ENCODE data around the gene DIPK1B. TPM values are rescaled to one million over a fixed set of nuclear protein-coding genes. Genes with fewer than 3 reads are reported as not detected.
"Not testable (repeated sequence)": the region's sequence is repeated elsewhere in the genome, so short reads cannot be mapped to it uniquely, and the experiment has no call there.

Gene DIPK1B

DNA sequence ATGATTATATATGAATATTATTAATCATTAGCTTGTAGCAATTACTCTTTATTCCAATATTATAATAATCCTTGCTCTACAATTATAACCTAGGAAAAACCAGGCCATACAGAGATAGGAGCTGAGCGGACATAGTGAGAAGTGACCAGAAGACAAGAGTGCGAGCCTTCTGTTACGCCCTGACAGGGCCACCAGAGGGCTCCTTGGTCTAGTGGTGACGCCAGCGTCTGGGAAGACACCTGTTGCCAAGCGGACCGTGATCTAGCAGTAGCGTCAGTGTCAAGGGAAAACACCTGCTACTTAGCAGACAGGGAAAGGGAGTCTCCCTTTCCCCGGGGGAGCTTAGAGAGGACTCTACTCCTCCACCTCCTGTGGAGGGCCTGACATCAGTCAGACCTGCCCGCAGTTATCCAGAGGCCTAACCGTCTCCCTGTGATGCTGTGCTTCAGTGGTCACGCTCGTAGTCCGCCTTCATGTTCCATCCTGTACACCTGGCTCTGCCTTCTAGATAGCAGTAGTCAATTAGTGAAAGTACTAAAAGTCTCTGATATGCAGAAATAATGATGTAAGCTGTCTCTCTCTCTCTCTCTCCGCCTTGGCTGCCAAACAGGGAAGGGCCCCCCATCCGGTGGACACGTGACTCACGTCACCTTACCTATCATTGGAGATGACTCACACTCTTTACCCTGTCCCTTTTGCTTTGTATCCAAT lies 54.2 kb downstream of the DIPK1B start:
- H3K18ac ChIP-seq (ENCODE audit: low read length); H3K56ac ChIP-seq (ENCODE audit: low read length); H3K4me1 ChIP-seq (ENCODE audit: control insufficient read depth, low read depth, low read length); H3K79me1 ChIP-seq (ENCODE audit: low read length); H3K23ac ChIP-seq (ENCODE audit: low read length); H2BK5ac ChIP-seq (ENCODE audit: low read length); H3K4me3 ChIP-seq (ENCODE audit: low read length); H3K79me2 ChIP-seq (ENCODE audit: control insufficient read depth, insufficient read depth, low read length); H3K4me2 ChIP-seq (ENCODE audit: low read length); H3K9ac ChIP-seq (ENCODE audit: low read length); H4K5ac ChIP-seq (ENCODE audit: low read length); H3K36me3 ChIP-seq (ENCODE audit: control insufficient read depth, insufficient read depth, low read length); H2BK120ac ChIP-seq (ENCODE audit: low read depth, low read length); H2AK5ac ChIP-seq (ENCODE audit: low read length); H3K4ac ChIP-seq (ENCODE audit: low read depth, low read length); H3K27ac ChIP-seq (ENCODE audit: low read depth, low read length); H2BK15ac ChIP-seq (replicated peaks; ENCODE audit: low read depth); H3K27me3 ChIP-seq (ENCODE audit: insufficient read depth, low read length, poor library complexity); H4K8ac ChIP-seq (ENCODE audit: low read depth, low read length): not testable (repeated sequence)
- peak; percentile 67 for DNase-seq
- no CpG with 5 or more reads among the region's 18 CpGs for WGBS (ENCODE audit: extremely low coverage, insufficient coverage, low lambda C conversion rate)

DNA sequence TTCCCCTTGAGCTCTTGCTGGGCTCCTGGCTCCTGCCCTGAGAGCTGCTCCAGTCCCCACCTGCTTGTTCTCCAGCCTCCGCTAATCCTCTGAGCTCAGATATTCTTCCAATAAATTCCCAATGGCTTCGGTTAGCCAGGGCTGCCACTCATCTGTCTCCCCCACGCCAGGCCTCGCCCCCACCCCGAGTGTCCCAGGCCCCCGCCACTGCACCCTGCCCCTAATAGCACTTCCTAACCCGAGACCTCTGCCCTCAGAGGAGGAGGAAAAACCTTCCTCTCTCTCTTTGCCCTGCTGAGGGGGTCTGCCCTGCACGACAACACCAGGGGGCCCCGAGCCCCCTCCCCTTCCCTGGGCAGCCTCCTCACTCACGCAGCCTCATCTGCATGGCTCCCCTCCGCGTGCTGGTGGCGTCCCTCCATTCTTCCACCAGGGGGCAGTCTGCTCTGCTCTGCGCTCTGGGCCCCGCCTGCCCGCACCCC lies 57.4 kb downstream of the DIPK1B start:
- no peaks in the 10 kb centered on the region for H3K27me3 ChIP-seq (ENCODE audit: insufficient read depth, low read length, poor library complexity)
- no peak overlapping the region for H3K4me3 ChIP-seq (ENCODE audit: low read length)
- H3K9ac ChIP-seq (ENCODE audit: low read length), result no peak overlapping the region
- H3K4ac ChIP-seq (ENCODE audit: low read depth, low read length), result no peak overlapping the region
- H4K5ac ChIP-seq (ENCODE audit: low read length), result no peak overlapping the region
- H2BK15ac ChIP-seq (replicated peaks; ENCODE audit: low read depth), result no peak overlapping the region
- H3K23ac ChIP-seq (ENCODE audit: low read length), result no peak overlapping the region
- DNase-seq, result peak; percentile 67
- no peak overlapping the region for H4K8ac ChIP-seq (ENCODE audit: low read depth, low read length)
- no peak overlapping the region for H2AK5ac ChIP-seq (ENCODE audit: low read length)
- H3K18ac ChIP-seq (ENCODE audit: low read length), result peak overlapping the region; percentile 32
- no peaks in the 10 kb centered on the region for H3K4me1 ChIP-seq (ENCODE audit: control insufficient read depth, low read depth, low read length)
- no peaks in the 10 kb centered on the region for H3K79me2 ChIP-seq (ENCODE audit: control insufficient read depth, insufficient read depth, low read length)
- H3K56ac ChIP-seq (ENCODE audit: low read length), result peak overlapping the region; percentile 25
- no CpG with 5 or more reads among the region's 16 CpGs for WGBS (ENCODE audit: extremely low coverage, insufficient coverage, low lambda C conversion rate)
- H2BK5ac ChIP-seq (ENCODE audit: low read length), result no peak overlapping the region
- no peak overlapping the region for H2BK120ac ChIP-seq (ENCODE audit: low read depth, low read length)
- no peaks in the 10 kb centered on the region for H3K79me1 ChIP-seq (ENCODE audit: low read length)
- peak overlapping the region; percentile 20 for H3K4me2 ChIP-seq (ENCODE audit: low read length)
- H3K27ac ChIP-seq (ENCODE audit: low read depth, low read length), result no peak overlapping the region
- H3K36me3 ChIP-seq (ENCODE audit: control insufficient read depth, insufficient read depth, low read length), result no peaks in the 10 kb centered on the region

DNA sequence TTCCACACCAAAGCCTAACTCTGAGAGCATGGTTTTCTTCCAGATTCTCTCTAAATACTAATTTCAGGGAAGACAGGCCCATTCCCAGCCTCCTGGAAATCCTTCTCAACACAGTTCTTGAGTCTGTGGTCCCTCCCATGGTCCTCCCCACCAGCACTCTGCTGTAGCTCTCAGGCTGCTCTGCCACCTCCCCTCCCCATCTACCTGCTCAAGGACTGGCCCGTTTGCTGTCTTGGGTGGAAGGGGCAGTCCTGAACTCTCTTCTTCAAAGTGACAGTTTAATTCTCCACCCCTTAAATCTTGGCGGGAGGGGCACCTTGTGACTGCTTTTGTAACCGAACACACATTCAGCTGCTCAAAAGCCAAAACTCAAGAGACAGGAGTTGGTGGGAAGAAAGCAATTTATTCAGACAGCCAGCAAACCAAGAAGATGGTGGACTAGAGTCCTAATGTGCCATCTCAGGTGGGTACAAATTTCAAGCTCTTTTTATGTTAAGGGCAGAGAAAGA lies 59.6 kb downstream of the DIPK1B start:
- Histone ChIP-seq H3K79me1 (ENCODE audit: low read length) (no peaks in the 10 kb centered on the region), H2BK5ac (ENCODE audit: low read length) (no peak overlapping the region), H2BK15ac (replicated peaks; ENCODE audit: low read depth) (no peak overlapping the region), H3K23ac (ENCODE audit: low read length) (no peak overlapping the region), H2BK120ac (ENCODE audit: low read depth, low read length) (no peak overlapping the region), H3K4me2 (ENCODE audit: low read length) (no peak overlapping the region), H3K56ac (ENCODE audit: low read length) (no peak overlapping the region), H3K27ac (ENCODE audit: low read depth, low read length) (no peak overlapping the region), H3K18ac (ENCODE audit: low read length) (no peak overlapping the region), H3K79me2 (ENCODE audit: control insufficient read depth, insufficient read depth, low read length) (no peaks in the 10 kb centered on the region), H4K8ac (ENCODE audit: low read depth, low read length) (no peak overlapping the region), H4K5ac (ENCODE audit: low read length) (no peak overlapping the region), H3K27me3 (ENCODE audit: insufficient read depth, low read length, poor library complexity) (no peaks in the 10 kb centered on the region), H2AK5ac (ENCODE audit: low read length) (no peak overlapping the region), H3K4me1 (ENCODE audit: control insufficient read depth, low read depth, low read length) (no peaks in the 10 kb centered on the region), H3K9ac (ENCODE audit: low read length) (no peak overlapping the region), H3K4ac (ENCODE audit: low read depth, low read length) (no peak overlapping the region), H3K4me3 (ENCODE audit: low read length) (no peak overlapping the region), H3K36me3 (ENCODE audit: control insufficient read depth, insufficient read depth, low read length) (no peaks in the 10 kb centered on the region)
- no CpG with 5 or more reads among the region's 3 CpGs for WGBS (ENCODE audit: extremely low coverage, insufficient coverage, low lambda C conversion rate)
- no peak for DNase-seq

DNA sequence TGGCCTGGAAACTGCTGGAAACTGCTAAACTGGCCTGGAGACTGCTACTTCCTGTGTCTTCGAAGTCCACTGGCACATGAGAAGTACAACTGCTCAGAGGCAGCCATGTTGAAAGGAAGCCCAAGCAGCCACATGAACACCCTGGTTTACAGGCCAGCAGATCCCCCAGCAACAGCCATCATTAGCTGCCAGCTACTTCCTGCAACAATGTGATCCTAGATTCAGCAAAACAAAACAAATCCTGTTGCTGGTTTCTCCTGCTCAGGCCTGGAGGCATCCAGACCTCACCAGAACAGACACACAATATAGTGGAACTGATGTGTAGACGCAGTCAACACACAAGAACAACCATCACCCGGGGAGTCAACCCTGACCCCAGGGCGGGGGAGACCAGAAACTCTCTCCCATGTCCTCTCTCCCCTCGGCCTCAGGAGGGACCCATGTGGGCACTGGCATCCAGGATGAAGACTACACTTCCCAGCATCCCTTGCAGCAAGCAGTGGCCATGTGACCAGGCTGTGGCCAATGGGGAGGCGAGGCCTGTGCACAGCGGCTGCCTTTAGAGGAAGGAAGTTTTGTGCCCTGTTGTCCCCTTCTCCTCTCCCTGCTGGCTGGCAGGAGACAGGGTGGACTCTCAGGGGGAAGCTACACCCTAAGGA lies 61.1 kb downstream of the DIPK1B start:
- H3K4ac ChIP-seq (ENCODE audit: low read depth, low read length), result no peak overlapping the region
- no peaks in the 10 kb centered on the region for H3K27me3 ChIP-seq (ENCODE audit: insufficient read depth, low read length, poor library complexity)
- H3K4me3 ChIP-seq (ENCODE audit: low read length), result no peak overlapping the region
- H3K27ac ChIP-seq (ENCODE audit: low read depth, low read length), result no peak overlapping the region
- no peak overlapping the region for H4K8ac ChIP-seq (ENCODE audit: low read depth, low read length)
- no CpG with 5 or more reads among the region's 7 CpGs for whole genome bisulfite sequencing (ENCODE audit: extremely low coverage, insufficient coverage, low lambda C conversion rate)
- H3K36me3 ChIP-seq (ENCODE audit: control insufficient read depth, insufficient read depth, low read length), result no peaks in the 10 kb centered on the region
- H4K5ac ChIP-seq (ENCODE audit: low read length), result no peak overlapping the region
- no peak overlapping the region for H3K9ac ChIP-seq (ENCODE audit: low read length)
- no peak overlapping the region for H3K56ac ChIP-seq (ENCODE audit: low read length)
- no peak overlapping the region for H2BK15ac ChIP-seq (replicated peaks; ENCODE audit: low read depth)
- H2BK5ac ChIP-seq (ENCODE audit: low read length), result no peak overlapping the region
- no peak overlapping the region for H2AK5ac ChIP-seq (ENCODE audit: low read length)
- no peak overlapping the region for H3K4me2 ChIP-seq (ENCODE audit: low read length)
- H3K18ac ChIP-seq (ENCODE audit: low read length), result no peak overlapping the region
- no peaks in the 10 kb centered on the region for H3K79me1 ChIP-seq (ENCODE audit: low read length)
- H2BK120ac ChIP-seq (ENCODE audit: low read depth, low read length), result no peak overlapping the region
- no peaks in the 10 kb centered on the region for H3K4me1 ChIP-seq (ENCODE audit: control insufficient read depth, low read depth, low read length)
- no peaks in the 10 kb centered on the region for H3K79me2 ChIP-seq (ENCODE audit: control insufficient read depth, insufficient read depth, low read length)
- H3K23ac ChIP-seq (ENCODE audit: low read length), result no peak overlapping the region
- peak; percentile 80 for DNase-seq

Small RNA genes lying within 50 kb of the gene (small RNA-seq; reads per million reads assigned to genes)
- gene MIR126 (ENCODE audit: insufficient read depth) (1,268 reads per million, percentile 99 among the genes with 10 or more reads in this experiment), gene MIR6722 (ENCODE audit: insufficient read depth) (not detected)

Measured in mesendoderm (in vitro differentiated cells).